Spleen (tissue), 7 donors: Measurements from ENCODE around the gene PCDHGA8.
"Not testable (repeated sequence)": the region's sequence is repeated elsewhere in the genome, so short reads cannot be mapped to it uniquely, and the experiment has no call there.

Source experiments
- CTCF ChIP-seq, 11 experiments: fragments of 200-600 bp in 7 of 11; fragments of 450-650 bp in 4 of 11; sonication (generic) in 4 of 11; IDR thresholded peaks in 8 of 11; conservative IDR thresholded peaks in 3 of 11; 1 replicate in 7 of 11; 2 replicates in 4 of 11; pipeline versions ENCODE4 v1.4.0 to v1.8.0; 2016 to 2021; ENCODE audit warnings: antibody characterized with exemption in 11 of 11, inconsistent platforms in 4 of 11, mild to moderate bottlenecking in 1 of 11
- POLR2A ChIP-seq, 3 donors: fragments of 450-650 bp; IDR thresholded peaks; one replicate each; pipeline ENCODE4 v1.5.1; 2017; ENCODE audit warnings: antibody characterized with exemption in 3 of 3, mild to moderate bottlenecking in 1 of 3
- POLR2AphosphoS5 ChIP-seq, 3 donors: sonication (generic); formaldehyde crosslinking; IDR thresholded peaks; one replicate each; pipeline ENCODE4 v1.5.1; 2017; ENCODE audit warnings: antibody characterized with exemption in 3 of 3
- donor health status: DM: no; HTN: no; CAD: no; lungs with moderate emphysema.
- donor health status: DM: no; HTN: no; CAD: no.
- donor health status: DM: no; HTN: no; CAD: no.

- TF ChIP-seq POLR2A, POLR2AphosphoS5 (IDR thresholded peaks at IDR 0.05): not testable (repeated sequence)
- peak in 7 of 11 experiments; percentile 19 to 51 (median 45) for TF ChIP-seq CTCF (IDR thresholded peaks at IDR 0.05 in 8 of 11, conservative IDR thresholded peaks at IDR 0.05 in 3 of 11)
Measured at GRCh38 chr5:141397756-141398551, 5.5 kb downstream of the PCDHGA8 start, which contains the start of gene PCDHGB5.
